SK-N-MC (cell line): ENCODE data around the gene SLC9A7.

ENCODE experiments used
- EZH2 ChIP-seq: fragments of 200-600 bp; sonication (generic); IDR thresholded peaks from one replicate; pipeline ENCODE4 v1.6.1; 2017; ENCODE audit warnings: antibody characterized with exemption
- FOXP2 ChIP-seq: optimal IDR thresholded peaks from 2 replicates; pipeline ENCODE3; 2011; ENCODE audit warnings: mild to moderate bottlenecking, moderate library complexity; ENCODE audit not compliant: insufficient read depth; ENCODE audit errors: extremely low read length, control extremely low read depth
- POLR2AphosphoS5 ChIP-seq: IDR thresholded peaks from 2 replicates; pipeline ENCODE4 v1.6.1; 2012; ENCODE audit warnings: mild to moderate bottlenecking, low read depth, low read length, borderline replicate concordance

- no peak for TF ChIP-seq POLR2AphosphoS5
- TF ChIP-seq EZH2, result no peak
- TF ChIP-seq FOXP2, result no peak
These were observed 3.2 kb downstream of the SLC9A7 start for GRCh38 chrX:46755671-46756070.
